Skin epidermis (tissue), 12 donors: Measurements from ENCODE around the gene SPRN.
A peak's percentile ranks its signal among the peaks of the same experiment; 100 is the strongest.
"Not testable (repeated sequence)": the region's sequence is repeated elsewhere in the genome, so short reads cannot be mapped to it uniquely, and the experiment has no call there.

Source experiments
- H3K27ac ChIP-seq, 21 experiments: fragments of 200-600 bp; sonication (generic) in 11 of 21; one replicate each; pipeline ENCODE4 v1.5.0; 2020; ENCODE audit warnings: mild to moderate bottlenecking in 3 of 21, inconsistent platforms in 2 of 21, moderate library complexity in 2 of 21
- H3K4me3 ChIP-seq, 7 experiments: fragments of 200-600 bp; sonication (generic) in 2 of 7; one replicate each; pipeline ENCODE4 v1.5.0; 2020; ENCODE audit warnings: inconsistent platforms in 2 of 7, mild to moderate bottlenecking in 2 of 7, moderate library complexity in 1 of 7

SPRN gene

DNA sequence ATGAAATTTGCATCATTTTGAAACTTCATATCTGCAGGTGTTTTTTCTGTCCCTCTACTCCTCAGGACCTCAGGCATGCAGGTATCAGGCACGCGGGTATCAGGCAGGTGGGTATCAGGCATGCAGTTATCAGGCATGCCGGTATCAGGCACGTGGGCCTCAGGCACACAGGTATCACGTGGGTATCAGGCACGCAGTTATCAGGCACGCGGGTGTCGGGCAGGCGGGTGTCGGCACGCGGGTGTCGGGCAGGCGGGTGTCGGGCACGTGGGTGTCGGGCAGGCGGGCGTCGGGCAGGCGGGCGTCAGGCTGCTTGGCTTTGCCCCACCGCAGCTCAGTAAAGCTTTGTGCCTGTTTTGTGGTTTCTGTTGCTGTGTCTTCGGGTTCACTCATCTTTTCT, 8.7 kb downstream of the SPRN start:
- Histone ChIP-seq H3K27ac (no peak overlapping the region), H3K4me3 (no peak overlapping the region)

- not testable (repeated sequence) for H3K27ac ChIP-seq, H3K4me3 ChIP-seq
These were observed 10.0 kb downstream of the SPRN start for GRCh38 chr10:133414401-133414800.

GRCh38 chr10:133412381-133412711, 12.1 kb downstream of the SPRN start:
- H3K4me3 ChIP-seq: no peak overlapping the region
- no peak overlapping the region for H3K27ac ChIP-seq

DNA sequence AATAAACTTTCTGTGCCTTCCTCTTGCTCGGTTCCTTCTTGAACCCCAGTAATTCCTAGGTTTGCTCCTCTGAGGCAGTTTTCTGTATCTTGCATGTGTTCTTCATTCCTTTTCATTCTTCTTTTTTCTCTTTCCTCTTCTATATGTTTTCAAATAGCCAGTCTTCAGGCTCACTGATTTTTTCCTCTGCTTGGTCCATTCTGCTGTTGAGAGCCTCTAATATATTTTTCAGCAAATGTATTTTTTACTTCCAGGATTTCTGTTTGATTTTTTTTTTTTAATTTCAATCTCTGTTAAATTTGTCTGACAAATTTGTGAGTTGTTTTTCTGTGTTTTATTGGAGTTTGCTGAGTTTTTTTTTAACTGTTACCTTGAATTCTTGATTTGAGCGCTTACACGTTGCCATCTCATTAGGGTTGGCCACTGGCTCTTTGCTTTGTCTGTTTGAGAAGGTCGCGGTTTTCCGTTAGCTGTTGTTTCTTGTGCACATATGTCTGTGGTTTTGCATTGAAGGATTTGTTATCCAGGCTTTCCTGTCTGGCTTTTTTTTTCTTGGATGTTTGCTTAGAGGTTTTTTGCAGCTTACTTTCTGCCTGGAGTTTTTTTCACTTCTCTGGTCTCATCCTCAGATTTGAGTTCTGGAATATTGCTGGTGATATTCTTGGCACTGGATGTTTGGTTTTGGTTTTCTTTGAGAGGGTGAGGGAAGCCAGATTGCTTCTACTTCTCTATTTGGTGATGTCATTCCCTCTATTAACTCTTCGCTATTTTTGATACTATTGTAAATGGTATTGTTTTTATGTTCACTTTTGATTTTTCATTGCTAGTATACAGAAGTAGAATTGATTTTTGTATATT, 12.7 kb downstream of the SPRN start:
- Histone ChIP-seq H3K27ac (no peak overlapping the region), H3K4me3 (no peak overlapping the region)

DNA sequence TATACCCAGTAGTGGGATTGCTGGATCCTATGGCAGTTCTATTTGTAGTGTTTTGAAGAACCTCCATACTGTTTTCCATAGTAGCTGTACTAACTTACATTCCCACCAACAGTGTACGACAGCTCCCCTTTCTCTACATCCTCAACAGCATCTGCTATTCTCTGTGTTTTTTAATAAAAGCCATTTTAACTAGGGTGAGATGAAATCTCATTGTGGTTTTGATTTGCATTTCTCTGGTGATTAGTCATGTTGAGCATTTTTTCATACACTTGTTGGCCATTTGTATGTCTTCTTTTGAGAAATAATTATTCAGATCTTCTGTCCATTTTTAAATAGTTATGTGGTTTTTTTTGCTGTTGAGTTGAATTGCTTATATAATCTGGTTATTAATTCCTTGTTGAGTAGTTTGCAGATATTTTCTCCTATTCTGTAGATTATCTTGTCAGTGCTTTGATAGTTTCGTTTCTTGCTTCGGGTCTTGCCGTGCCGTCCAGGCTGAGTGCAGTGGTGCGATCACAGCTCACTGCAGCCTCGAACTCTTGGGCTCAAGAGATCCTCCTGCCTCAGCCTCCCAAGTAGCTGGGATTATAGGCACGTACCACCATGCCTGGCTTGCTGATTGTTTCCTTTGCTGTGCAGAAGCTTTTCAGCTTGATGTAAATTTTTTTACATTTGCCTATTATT, 18.4 kb downstream of the SPRN start:
- H3K4me3 ChIP-seq: no peak overlapping the region

GRCh38 chr10:133405272-133405671, 19.2 kb downstream of the SPRN start:
- H3K4me3 ChIP-seq: no peak overlapping the region
- H3K27ac ChIP-seq: no peak overlapping the region

More for the DNA sequence above, 18.4 kb downstream of the SPRN start:
- peak overlapping the region in 2 of 21 experiments; percentile 7 to 21 for H3K27ac ChIP-seq

DNA sequence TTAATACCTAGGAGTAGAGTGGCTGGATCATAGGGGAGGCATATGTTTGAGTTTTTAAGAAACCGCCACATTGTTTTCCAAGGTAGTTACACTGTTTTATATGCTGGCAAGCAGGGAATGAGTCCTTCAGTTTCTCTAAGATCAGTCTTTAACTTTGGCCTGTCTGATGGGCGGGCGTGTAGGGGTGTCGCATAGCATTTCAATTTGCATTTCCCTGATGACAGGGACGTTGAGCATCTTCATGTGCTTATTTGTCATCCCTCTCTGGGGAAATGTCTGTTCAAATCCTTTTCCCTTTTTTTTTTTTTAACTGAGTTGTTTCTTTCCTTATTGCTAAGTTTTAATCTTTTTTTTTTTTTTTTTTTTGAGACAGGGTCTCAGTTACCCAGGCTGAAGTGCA, 20.6 kb downstream of the SPRN start:
- H3K27ac ChIP-seq: no peak overlapping the region
- no peak overlapping the region for H3K4me3 ChIP-seq

DNA sequence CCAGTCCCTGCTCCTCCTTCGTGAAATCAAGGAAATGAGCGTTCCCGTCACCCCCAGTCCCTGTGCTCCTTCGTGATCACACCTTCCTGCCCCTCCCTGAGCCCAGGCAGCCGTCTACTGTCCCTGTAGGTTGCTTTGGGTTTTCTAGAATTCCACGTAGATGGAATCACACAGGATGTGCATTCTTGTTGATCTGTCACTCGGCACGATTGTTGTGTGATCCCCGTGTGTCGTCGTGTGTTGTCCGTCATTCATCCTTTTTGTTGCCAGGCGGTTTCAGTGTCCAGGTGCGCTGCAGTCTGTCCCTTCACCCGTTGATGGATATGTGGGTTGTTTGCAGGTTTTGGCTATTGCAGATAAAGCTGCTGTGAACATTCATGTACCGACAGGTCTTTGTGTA, 21.1 kb downstream of the SPRN start:
- Histone ChIP-seq H3K27ac (no peak overlapping the region), H3K4me3 (no peak overlapping the region)

GRCh38 chr10:133401981-133402725, 22.3 kb downstream of the SPRN start:
- Histone ChIP-seq H3K4me3 (no peak overlapping the region), H3K27ac (peak overlapping the region in 2 of 21 experiments; percentile 38 to 81)

GRCh38 chr10:133401500-133401899, 22.9 kb downstream of the SPRN start:
- peak overlapping the region in 4 of 21 experiments; percentile 42 to 81 (median 64) for H3K27ac ChIP-seq
- no peak overlapping the region for H3K4me3 ChIP-seq

DNA sequence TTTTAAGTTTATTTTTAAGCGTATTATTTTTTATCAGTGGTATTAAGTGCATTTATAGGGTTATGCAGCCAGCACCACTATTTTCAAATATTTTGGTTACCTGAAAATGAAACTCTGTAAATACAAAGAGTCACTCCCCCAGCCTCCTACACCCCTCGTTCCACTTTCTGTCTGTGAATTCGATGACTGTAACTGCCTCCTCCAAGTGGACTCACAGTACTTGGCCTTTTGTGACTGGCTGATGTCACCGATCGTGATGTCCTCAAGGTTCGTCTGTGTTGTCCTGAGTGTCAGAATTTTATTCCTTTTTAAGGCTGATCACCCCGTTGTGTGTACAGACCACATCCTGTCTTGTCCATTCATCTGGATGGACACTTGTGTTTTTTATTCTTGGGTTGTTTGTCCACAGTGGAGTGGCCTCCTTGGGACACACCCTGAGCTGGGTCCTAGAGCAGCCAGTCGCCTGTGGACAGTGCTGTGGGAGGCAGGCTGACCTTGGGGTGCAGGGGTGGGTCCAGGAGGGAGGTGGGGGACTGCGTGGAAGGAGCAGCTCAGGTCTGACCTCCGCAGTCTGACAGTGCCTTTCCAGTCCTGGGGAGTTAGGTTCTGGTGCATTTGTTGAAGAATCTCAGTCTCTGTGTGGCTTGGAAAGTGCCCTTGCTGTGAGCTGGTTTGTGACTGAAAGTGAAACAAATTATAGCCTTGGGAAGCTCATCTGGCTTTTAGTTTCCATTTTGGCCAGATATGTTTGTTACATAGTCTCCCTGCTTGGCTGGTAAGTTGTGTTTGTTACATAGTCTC, 23.6 kb downstream of the SPRN start:
- H3K4me3 ChIP-seq: no peak overlapping the region
- peak overlapping the region in 4 of 21 experiments; percentile 14 to 81 (median 64) for H3K27ac ChIP-seq

DNA sequence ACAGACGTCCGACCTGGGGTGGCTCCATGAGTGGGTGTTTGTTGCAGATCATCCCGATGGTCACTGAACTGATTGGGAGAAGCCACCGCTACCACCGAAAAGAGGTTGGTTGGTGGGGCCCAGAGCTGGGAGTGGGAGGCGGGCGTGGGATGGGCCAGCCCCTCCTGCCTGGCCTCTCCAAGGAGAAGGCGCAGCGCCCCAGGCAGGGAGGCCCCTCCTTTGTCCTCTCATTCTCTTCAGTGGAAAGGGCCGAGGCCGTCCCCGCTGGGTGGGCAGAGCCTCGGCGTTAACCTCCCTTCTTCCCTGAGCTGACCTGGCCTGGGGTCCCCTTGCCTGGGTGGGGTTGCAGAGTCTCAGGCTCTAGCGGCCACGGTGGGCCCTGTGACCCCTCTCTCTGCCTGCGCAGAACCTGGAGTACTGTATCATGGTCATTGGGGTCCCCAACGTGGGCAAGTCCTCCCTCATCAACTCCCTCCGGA, 25.3 kb downstream of the SPRN start:
- Histone ChIP-seq H3K27ac (no peak overlapping the region), H3K4me3 (no peak overlapping the region)

- no peak overlapping the region for H3K27ac ChIP-seq
- H3K4me3 ChIP-seq: no peak overlapping the region
These were observed 26.5 kb downstream of the SPRN start for GRCh38 chr10:133397938-133398337.

DNA sequence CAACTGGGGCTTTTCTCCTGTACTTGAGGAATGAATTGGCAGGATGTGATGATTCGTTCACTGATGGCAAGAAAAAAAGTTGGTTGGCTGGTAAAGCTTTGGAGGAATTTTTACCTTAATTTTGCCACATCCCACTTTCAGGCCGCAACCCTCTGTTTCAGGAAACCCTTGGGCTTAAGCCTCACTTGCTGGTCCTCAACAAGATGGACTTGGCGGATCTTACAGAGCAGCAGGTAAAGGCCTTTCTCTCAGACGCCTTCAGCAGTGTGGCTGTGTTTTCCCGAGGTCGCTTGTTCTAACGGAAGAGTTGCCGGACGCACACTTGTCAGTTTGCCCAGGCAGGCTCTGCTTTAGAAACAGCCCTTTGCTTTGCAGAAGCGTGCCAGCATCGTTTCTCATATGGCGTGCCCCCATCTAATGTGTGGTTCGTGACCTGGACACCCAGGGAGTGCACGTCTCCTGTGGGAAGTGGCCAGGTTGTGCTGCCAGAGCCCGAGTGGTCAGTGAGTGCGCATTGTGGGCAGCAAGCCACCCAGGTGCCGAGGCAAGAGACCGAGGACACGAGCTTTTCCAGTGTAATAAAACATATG, 28.3 kb downstream of the SPRN start:
- Histone ChIP-seq H3K4me3 (no peak overlapping the region), H3K27ac (no peak overlapping the region)

DNA sequence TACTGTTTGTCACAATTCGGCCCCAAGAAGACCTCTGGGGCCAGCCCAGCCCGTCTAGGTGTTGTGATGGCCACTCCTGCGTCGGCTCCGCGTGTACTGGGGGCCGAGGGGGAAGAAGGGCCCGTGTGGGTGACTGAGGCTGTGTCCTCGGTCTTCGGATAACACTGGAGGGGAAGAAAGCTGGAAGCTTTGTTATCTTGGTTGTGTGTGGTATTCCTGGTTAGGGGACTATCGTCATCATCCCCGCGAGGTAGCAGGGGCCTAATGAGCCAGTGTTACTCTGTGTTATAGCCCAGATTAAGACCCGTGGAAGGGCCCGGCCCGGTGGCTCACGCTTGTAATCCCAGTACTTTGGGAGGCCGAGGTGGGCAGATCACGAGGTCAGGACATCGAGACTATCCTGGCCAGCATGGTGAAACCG, 29.6 kb downstream of the SPRN start:
- H3K27ac ChIP-seq: peak overlapping the region; percentile 63 to 96 (median 91)
- peak overlapping the region; percentile 59 to 99 (median 90) for H3K4me3 ChIP-seq

DNA sequence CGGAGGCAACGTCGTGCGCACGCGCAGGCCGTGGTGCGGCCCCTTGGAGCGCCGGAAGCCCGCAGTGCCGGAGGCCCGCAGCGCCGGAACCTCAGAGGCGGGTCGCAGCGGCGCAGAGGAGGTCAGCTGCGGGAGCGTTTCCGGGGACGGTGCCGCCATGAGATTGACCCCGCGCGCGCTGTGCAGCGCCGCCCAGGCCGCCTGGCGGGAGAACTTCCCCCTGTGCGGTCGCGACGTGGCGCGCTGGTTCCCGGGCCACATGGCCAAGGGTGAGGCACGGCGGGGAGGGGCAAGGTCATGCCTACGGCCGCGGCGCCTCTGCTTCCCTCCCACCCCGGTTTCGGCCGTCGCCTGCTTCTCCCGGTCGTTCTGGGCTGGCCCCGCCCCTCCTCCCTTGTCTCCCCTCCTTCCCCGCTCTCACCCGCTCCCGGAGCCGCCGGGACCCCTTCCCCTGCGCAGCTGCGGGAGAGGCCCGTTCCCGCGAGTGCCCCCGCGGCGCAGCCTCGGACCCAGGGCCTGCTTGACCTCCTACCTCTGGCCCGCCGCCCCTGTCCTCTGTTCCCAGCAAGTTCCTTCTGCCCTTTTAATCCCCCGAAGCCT, 30.3 kb downstream of the SPRN start, which contains the start of gene MTG1:
Gene MTG1, plus strand, starts transcription at position 94 of the 600 bp plus-strand sequence. Its CDS starts 64 bp downstream, at position 158.
- H3K27ac ChIP-seq: peak within 1 kb of the TSS; percentile 63 to 97 (median 91)

GRCh38 chr10:133393401-133394063, 30.9 kb downstream of the SPRN start:
- peak overlapping the region; percentile 59 to 99 (median 90) for H3K4me3 ChIP-seq
- H3K27ac ChIP-seq: peak overlapping the region in 16 of 21 experiments; percentile 25 to 96 (median 90)

More for the DNA sequence above, 30.3 kb downstream of the SPRN start, which contains the start of gene MTG1:
- peak within 1 kb of the TSS; percentile 59 to 99 (median 90) for H3K4me3 ChIP-seq
